WTC11 (cell line): ENCODE data around the gene TNFSF15. TPM values are rescaled to one million over a fixed set of nuclear protein-coding genes. Genes with fewer than 3 reads are reported as not detected.

Experiments
- ATAC-seq: fragments of 200-7000 bp; cut with Tn5 transposase; 2 replicates; pipeline ENCODE4 v1.10.0; 2021; ENCODE audit warnings: mild to moderate bottlenecking, moderate library complexity
- CTCF ChIA-PET: fragments of 300-600 bp; sonication (Branson Sonifier 250); formaldehyde crosslinking; loops from one replicate; lab custom pipeline; 2021; ENCODE audit warnings: antibody characterized with exemption; lab: Charles Lee
- POLR2A ChIA-PET: fragments of 350-600 bp; sonication (Branson Sonifier 250); formaldehyde crosslinking; loops from one replicate; lab custom pipeline; 2021; ENCODE audit warnings: antibody characterized with exemption; lab: Charles Lee
- DNase-seq: peaks from one replicate; pipeline ENCODE4 v3.0.0; 2021; ENCODE audit warnings: low spot score
- H3K27ac Mint-ChIP-seq: 2 replicates; pipeline ENCODE4 v1.8.0; 2021; ENCODE audit warnings: mixed read lengths
- H3K27me3 Mint-ChIP-seq: 2 replicates; pipeline ENCODE4 v1.8.0; 2021; ENCODE audit warnings: low read depth, mild to moderate bottlenecking, moderate library complexity, mixed read lengths
- H3K36me3 Mint-ChIP-seq: 2 replicates; pipeline ENCODE4 v1.8.0; 2021; ENCODE audit warnings: mixed read lengths
- H3K4me1 Mint-ChIP-seq: 2 replicates; pipeline ENCODE4 v1.8.0; 2022; ENCODE audit warnings: mixed read lengths
- H3K4me3 Mint-ChIP-seq: 2 replicates; pipeline ENCODE4 v1.8.0; 2021; ENCODE audit warnings: mild to moderate bottlenecking, moderate library complexity, mixed read lengths
- H3K9me3 Mint-ChIP-seq: 2 replicates; pipeline ENCODE4 v1.8.0; 2021; ENCODE audit warnings: mixed read lengths
- CBFB ChIP-seq: sonication (generic); formaldehyde crosslinking; IDR thresholded peaks from 2 replicates; pipeline ENCODE4 v1.8.1; 2022; ENCODE audit warnings: mild to moderate bottlenecking, low read depth, missing genetic modification reagents
- CREB1 ChIP-seq: sonication (generic); formaldehyde crosslinking; IDR thresholded peaks from 2 replicates; pipeline ENCODE4 v1.8.0; 2023; ENCODE audit warnings: mild to moderate bottlenecking, missing genetic modification reagents
- ETV6 ChIP-seq: sonication (generic); formaldehyde crosslinking; IDR thresholded peaks from 2 replicates; pipeline ENCODE4 v1.8.1; 2022; ENCODE audit warnings: mild to moderate bottlenecking, missing genetic modification reagents
- FOXJ3 ChIP-seq: sonication (generic); formaldehyde crosslinking; IDR thresholded peaks from 2 replicates; pipeline ENCODE4 v1.9.0; 2021; ENCODE audit warnings: missing genetic modification reagents, mild to moderate bottlenecking, borderline replicate concordance
- GABPB1 ChIP-seq: sonication (generic); formaldehyde crosslinking; IDR thresholded peaks from 2 replicates; pipeline ENCODE4 v1.8.1; 2023; ENCODE audit warnings: mild to moderate bottlenecking, missing genetic modification reagents
- GRHL2 ChIP-seq: fragments of 250-450 bp; sonication (Bioruptor Pico); IDR thresholded peaks from 2 replicates; pipeline ENCODE4 v1.8.0; 2022; ENCODE audit warnings: mild to moderate bottlenecking, moderate library complexity; ENCODE audit not compliant: insufficient replicate concordance, severe bottlenecking
- GTF2I ChIP-seq: fragments of 250-450 bp; sonication (Bioruptor Pico); conservative IDR thresholded peaks from 2 replicates; pipeline ENCODE4 v1.4.0; 2021; ENCODE audit warnings: mild to moderate bottlenecking
- IRF2 ChIP-seq: sonication (generic); formaldehyde crosslinking; IDR thresholded peaks from 2 replicates; pipeline ENCODE4 v1.8.0; 2022; ENCODE audit warnings: low read depth, missing genetic modification reagents, borderline replicate concordance
- NR1H2 ChIP-seq: sonication (generic); formaldehyde crosslinking; IDR thresholded peaks from 2 replicates; pipeline ENCODE4 v1.9.0; 2021; ENCODE audit warnings: mild to moderate bottlenecking, moderate library complexity, missing genetic modification reagents
- NR2C2 ChIP-seq: sonication (generic); formaldehyde crosslinking; IDR thresholded peaks from 2 replicates; pipeline ENCODE4 v1.8.0; 2022; ENCODE audit warnings: mild to moderate bottlenecking, missing genetic modification reagents
- SMAD3 ChIP-seq: sonication (generic); formaldehyde crosslinking; IDR thresholded peaks from 2 replicates; pipeline ENCODE4 v1.8.0; 2022; ENCODE audit warnings: missing genetic modification reagents, mild to moderate bottlenecking, borderline replicate concordance
- SP1 ChIP-seq: sonication (generic); formaldehyde crosslinking; conservative IDR thresholded peaks from 2 replicates; pipeline ENCODE4 v1.8.1; 2022; ENCODE audit warnings: missing genetic modification reagents
- TEAD4 ChIP-seq: sonication (generic); formaldehyde crosslinking; IDR thresholded peaks from 2 replicates; pipeline ENCODE4 v1.8.0; 2022; ENCODE audit warnings: mild to moderate bottlenecking, missing genetic modification reagents
- TP53 ChIP-seq: sonication (generic); formaldehyde crosslinking; IDR thresholded peaks from 2 replicates; pipeline ENCODE4 v1.8.1; 2023; ENCODE audit warnings: mild to moderate bottlenecking, missing genetic modification reagents
- ZNF219 ChIP-seq: sonication (generic); formaldehyde crosslinking; IDR thresholded peaks from 2 replicates; pipeline ENCODE4 v1.8.0; 2023; ENCODE audit warnings: missing genetic modification reagents, mild to moderate bottlenecking, borderline replicate concordance
- ZNF232 ChIP-seq: sonication (generic); formaldehyde crosslinking; IDR thresholded peaks from 2 replicates; pipeline ENCODE4 v1.8.0; 2022; ENCODE audit warnings: mild to moderate bottlenecking, missing genetic modification reagents
- ZNF396 ChIP-seq: fragments of 250-450 bp; sonication (Bioruptor Pico); IDR thresholded peaks from 2 replicates; pipeline ENCODE4 v1.8.0; 2021; ENCODE audit warnings: mild to moderate bottlenecking, moderate library complexity, borderline replicate concordance
- ZNF416 ChIP-seq: fragments of 250-450 bp; sonication (Bioruptor Pico); IDR thresholded peaks from 2 replicates; pipeline ENCODE4 v1.9.0; 2021; ENCODE audit warnings: mild to moderate bottlenecking, inconsistent platforms
- ZNF671 ChIP-seq: fragments of 250-450 bp; sonication (Bioruptor Pico); IDR thresholded peaks from 2 replicates; pipeline ENCODE4 v1.8.0; 2021; ENCODE audit warnings: mild to moderate bottlenecking
- total RNA-seq: library from RNA; stranded (reverse); gene quantifications from 3 replicates; pipeline ENCODE4 v1.2.3, GENCODE V29; 2021
- TF ChIP-seq, protein P1 (sequence below): sonication (generic); formaldehyde crosslinking; conservative IDR thresholded peaks from 2 replicates; pipeline ENCODE4 v1.8.1; 2023; ENCODE audit warnings: mild to moderate bottlenecking, low read depth, missing genetic modification reagents, moderate library complexity
- TF ChIP-seq, protein P2 (sequence below): sonication (generic); formaldehyde crosslinking; IDR thresholded peaks from 2 replicates; pipeline ENCODE4 v1.8.0; 2022; ENCODE audit warnings: mild to moderate bottlenecking, missing genetic modification reagents
- TF ChIP-seq, protein P3 (sequence below): fragments of 250-450 bp; sonication (Bioruptor Pico); conservative IDR thresholded peaks from 2 replicates; pipeline ENCODE4 v1.9.0; 2021; ENCODE audit warnings: mild to moderate bottlenecking
- TF ChIP-seq, protein P4 (sequence below): sonication (generic); formaldehyde crosslinking; IDR thresholded peaks from 2 replicates; pipeline ENCODE4 v1.8.0; 2022; ENCODE audit warnings: mild to moderate bottlenecking, missing genetic modification reagents
- TF ChIP-seq, protein P5 (sequence below): fragments of 250-450 bp; sonication (Bioruptor Pico); IDR thresholded peaks from 2 replicates; pipeline ENCODE4 v1.8.0; 2021; ENCODE audit warnings: mild to moderate bottlenecking
- TF ChIP-seq, protein P6 (sequence below): sonication (generic); formaldehyde crosslinking; IDR thresholded peaks from 2 replicates; pipeline ENCODE4 v1.8.0; 2023; ENCODE audit warnings: missing genetic modification reagents
- TF ChIP-seq, protein P7 (sequence below): sonication (generic); formaldehyde crosslinking; IDR thresholded peaks from 2 replicates; pipeline ENCODE4 v1.8.1; 2022; ENCODE audit warnings: mild to moderate bottlenecking, missing genetic modification reagents, moderate library complexity, borderline replicate concordance

The TNFSF15 gene
- total RNA-seq, 1 experiment from 2014 or later: 0.11 TPM

DNA sequence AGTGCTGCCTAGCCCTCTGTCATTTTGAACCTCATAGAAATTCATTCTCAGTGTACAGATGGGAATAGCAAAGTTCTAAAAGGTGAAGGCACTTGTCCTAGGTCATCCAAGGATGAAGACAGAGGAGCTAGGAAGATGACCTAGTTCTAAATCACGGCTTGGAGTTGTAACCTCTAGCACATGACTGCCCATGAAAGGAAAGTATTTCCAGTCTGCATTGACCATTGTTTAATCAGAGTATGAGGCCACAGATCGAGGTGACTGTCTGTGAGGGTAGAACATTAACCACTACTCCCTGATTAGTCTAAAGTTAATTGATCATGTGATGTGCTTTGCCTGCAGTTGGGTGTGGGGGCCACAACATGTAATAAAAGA is 674 bp upstream of the TNFSF15 start:
- H3K4me1 Mint-ChIP-seq: peaks cover 33% of the 10 kb centered on the region
- no peaks in the 10 kb centered on the region for H3K36me3 Mint-ChIP-seq
- POLR2A ChIA-PET: no interaction called here
- DNase-seq (no peak), ATAC-seq (no peak)
- TF ChIP-seq, protein P1, sequence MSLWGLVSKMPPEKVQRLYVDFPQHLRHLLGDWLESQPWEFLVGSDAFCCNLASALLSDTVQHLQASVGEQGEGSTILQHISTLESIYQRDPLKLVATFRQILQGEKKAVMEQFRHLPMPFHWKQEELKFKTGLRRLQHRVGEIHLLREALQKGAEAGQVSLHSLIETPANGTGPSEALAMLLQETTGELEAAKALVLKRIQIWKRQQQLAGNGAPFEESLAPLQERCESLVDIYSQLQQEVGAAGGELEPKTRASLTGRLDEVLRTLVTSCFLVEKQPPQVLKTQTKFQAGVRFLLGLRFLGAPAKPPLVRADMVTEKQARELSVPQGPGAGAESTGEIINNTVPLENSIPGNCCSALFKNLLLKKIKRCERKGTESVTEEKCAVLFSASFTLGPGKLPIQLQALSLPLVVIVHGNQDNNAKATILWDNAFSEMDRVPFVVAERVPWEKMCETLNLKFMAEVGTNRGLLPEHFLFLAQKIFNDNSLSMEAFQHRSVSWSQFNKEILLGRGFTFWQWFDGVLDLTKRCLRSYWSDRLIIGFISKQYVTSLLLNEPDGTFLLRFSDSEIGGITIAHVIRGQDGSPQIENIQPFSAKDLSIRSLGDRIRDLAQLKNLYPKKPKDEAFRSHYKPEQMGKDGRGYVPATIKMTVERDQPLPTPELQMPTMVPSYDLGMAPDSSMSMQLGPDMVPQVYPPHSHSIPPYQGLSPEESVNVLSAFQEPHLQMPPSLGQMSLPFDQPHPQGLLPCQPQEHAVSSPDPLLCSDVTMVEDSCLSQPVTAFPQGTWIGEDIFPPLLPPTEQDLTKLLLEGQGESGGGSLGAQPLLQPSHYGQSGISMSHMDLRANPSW: no peak
- TF ChIP-seq NR2C2 (CRISPR knock-in tag) (no peak), ZNF671 (CRISPR knock-in tag) (no peak), ZNF416 (no peak), ETV6 (CRISPR knock-in tag) (no peak), SP1 (CRISPR knock-in tag) (no peak), SMAD3 (CRISPR knock-in tag) (no peak), CBFB (CRISPR knock-in tag) (no peak), TP53 (no peak), TEAD4 (CRISPR knock-in tag) (no peak), ZNF396 (CRISPR knock-in tag) (no peak), IRF2 (no peak), CREB1 (CRISPR knock-in tag) (no peak), ZNF232 (CRISPR knock-in tag) (no peak)
- TF ChIP-seq, protein P2, sequence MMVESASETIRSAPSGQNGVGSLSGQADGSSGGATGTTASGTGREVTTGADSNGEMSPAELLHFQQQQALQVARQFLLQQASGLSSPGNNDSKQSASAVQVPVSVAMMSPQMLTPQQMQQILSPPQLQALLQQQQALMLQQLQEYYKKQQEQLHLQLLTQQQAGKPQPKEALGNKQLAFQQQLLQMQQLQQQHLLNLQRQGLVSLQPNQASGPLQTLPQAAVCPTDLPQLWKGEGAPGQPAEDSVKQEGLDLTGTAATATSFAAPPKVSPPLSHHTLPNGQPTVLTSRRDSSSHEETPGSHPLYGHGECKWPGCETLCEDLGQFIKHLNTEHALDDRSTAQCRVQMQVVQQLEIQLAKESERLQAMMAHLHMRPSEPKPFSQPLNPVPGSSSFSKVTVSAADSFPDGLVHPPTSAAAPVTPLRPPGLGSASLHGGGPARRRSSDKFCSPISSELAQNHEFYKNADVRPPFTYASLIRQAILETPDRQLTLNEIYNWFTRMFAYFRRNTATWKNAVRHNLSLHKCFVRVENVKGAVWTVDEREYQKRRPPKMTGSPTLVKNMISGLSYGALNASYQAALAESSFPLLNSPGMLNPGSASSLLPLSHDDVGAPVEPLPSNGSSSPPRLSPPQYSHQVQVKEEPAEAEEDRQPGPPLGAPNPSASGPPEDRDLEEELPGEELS: no peak
- no peaks in the 10 kb centered on the region; the same call in none of the 2 replicates for H3K27me3 Mint-ChIP-seq
- no peaks in the 10 kb centered on the region for H3K9me3 Mint-ChIP-seq
- H3K4me3 Mint-ChIP-seq: no peak overlapping the region
- CTCF ChIA-PET: interaction anchor here (1.3 kb wide), 1 partner anchor 100 kb away, joined by 11 read pairs; no protein-coding TSS in a partner anchor
- no peak overlapping the region for H3K27ac Mint-ChIP-seq

DNA sequence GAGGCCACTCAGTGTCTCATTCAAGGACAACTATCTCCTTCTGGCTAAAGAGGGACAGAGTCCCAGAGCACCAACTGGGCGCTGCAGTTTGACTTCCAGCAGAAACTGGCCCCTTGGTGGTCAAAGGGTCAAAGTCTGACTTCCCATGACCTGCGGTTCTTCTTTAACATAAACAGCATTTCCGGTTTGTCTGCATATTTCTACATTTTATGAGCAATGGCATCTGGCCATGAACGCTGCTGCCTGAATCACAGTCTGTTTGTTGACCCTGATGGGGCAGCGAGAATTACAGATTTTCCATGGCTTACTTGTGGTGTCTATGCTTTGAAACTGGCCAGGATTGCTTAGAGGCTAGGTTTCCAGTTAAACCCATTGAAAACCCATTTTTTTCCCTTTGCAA is 1.3 kb downstream of the TNFSF15 start:
- Mint-ChIP-seq H3K9me3 (no peaks in the 10 kb centered on the region), H3K4me3 (no peak overlapping the region), H3K36me3 (no peaks in the 10 kb centered on the region), H3K27me3 (no peaks in the 10 kb centered on the region; the same call in none of the 2 replicates), H3K27ac (no peak overlapping the region), H3K4me1 (peaks cover 34% of the 10 kb centered on the region)
- DNase-seq: no peak
- ATAC-seq: no peak
- ChIA-PET CTCF (interaction anchor here (1.2 kb wide), 1 partner anchor 399 kb away, joined by 3 read pairs; no protein-coding TSS in a partner anchor), POLR2A (no interaction called here)
- TF ChIP-seq, protein P3, sequence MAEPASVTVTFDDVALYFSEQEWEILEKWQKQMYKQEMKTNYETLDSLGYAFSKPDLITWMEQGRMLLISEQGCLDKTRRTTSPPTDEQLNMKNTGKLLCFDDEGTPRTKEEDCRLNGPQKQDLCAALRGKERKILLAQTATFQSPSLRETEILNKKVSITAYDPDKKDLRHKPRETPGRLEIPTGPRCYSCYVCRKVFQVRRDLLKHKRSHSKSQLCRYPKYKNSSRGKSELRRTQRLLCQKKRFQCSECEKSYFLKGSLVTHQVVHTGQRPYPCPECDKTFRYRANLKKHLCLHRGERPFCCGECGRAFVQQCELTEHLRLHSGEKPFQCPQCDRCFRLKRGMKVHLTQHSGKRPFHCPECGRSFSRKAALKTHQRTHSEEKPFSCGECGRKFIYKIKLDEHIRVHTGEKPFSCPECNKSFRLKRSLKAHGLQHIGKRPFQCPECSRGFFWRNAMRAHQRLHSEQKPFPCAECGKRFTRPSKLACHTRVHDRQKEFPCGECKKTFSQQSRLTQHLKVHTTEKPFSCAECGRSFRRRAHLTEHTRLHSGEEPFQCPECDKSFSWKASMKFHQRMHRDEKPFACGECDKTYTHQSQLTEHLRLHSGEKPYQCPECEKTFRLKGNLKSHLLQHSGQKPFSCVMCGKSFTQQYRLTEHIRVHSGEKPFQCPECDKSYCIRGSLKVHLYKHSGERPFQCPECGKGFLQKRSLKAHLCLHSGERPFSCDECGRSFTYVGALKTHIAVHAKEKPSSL (CRISPR knock-in tag): no peak
- TF ChIP-seq ETV6 (CRISPR knock-in tag) (no peak), GTF2I (CRISPR knock-in tag) (no peak), ZNF232 (CRISPR knock-in tag) (no peak), FOXJ3 (CRISPR knock-in tag) (no peak), NR1H2 (CRISPR knock-in tag) (no peak), TEAD4 (CRISPR knock-in tag) (no peak), SMAD3 (CRISPR knock-in tag) (no peak), GRHL2 (CRISPR knock-in tag) (no peak), GABPB1 (CRISPR knock-in tag) (no peak), ZNF219 (CRISPR knock-in tag) (no peak)
- TF ChIP-seq, protein P4, sequence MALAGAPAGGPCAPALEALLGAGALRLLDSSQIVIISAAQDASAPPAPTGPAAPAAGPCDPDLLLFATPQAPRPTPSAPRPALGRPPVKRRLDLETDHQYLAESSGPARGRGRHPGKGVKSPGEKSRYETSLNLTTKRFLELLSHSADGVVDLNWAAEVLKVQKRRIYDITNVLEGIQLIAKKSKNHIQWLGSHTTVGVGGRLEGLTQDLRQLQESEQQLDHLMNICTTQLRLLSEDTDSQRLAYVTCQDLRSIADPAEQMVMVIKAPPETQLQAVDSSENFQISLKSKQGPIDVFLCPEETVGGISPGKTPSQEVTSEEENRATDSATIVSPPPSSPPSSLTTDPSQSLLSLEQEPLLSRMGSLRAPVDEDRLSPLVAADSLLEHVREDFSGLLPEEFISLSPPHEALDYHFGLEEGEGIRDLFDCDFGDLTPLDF (CRISPR knock-in tag): no peak
- TF ChIP-seq, protein P5, sequence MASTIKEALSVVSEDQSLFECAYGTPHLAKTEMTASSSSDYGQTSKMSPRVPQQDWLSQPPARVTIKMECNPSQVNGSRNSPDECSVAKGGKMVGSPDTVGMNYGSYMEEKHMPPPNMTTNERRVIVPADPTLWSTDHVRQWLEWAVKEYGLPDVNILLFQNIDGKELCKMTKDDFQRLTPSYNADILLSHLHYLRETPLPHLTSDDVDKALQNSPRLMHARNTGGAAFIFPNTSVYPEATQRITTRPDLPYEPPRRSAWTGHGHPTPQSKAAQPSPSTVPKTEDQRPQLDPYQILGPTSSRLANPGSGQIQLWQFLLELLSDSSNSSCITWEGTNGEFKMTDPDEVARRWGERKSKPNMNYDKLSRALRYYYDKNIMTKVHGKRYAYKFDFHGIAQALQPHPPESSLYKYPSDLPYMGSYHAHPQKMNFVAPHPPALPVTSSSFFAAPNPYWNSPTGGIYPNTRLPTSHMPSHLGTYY: no peak
- TF ChIP-seq, protein P6, sequence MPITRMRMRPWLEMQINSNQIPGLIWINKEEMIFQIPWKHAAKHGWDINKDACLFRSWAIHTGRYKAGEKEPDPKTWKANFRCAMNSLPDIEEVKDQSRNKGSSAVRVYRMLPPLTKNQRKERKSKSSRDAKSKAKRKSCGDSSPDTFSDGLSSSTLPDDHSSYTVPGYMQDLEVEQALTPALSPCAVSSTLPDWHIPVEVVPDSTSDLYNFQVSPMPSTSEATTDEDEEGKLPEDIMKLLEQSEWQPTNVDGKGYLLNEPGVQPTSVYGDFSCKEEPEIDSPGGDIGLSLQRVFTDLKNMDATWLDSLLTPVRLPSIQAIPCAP (CRISPR knock-in tag): no peak
- TF ChIP-seq, protein P7, sequence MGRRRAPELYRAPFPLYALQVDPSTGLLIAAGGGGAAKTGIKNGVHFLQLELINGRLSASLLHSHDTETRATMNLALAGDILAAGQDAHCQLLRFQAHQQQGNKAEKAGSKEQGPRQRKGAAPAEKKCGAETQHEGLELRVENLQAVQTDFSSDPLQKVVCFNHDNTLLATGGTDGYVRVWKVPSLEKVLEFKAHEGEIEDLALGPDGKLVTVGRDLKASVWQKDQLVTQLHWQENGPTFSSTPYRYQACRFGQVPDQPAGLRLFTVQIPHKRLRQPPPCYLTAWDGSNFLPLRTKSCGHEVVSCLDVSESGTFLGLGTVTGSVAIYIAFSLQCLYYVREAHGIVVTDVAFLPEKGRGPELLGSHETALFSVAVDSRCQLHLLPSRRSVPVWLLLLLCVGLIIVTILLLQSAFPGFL (CRISPR knock-in tag): no peak
- TF ChIP-seq, all 79 proteins: peak for 0
